Activated CD8-positive, alpha-beta memory T cell treated with anti-CD3 and anti-CD28 coated beads for 4 hours (primary cell): ENCODE results near the gene LAMP1.
"Not testable (repeated sequence)": the region's sequence is repeated elsewhere in the genome, so short reads cannot be mapped to it uniquely, and the experiment has no call there.

Source experiments
- DNase-seq, 2 donors: peaks; one replicate each; pipeline ENCODE4 v3.0.0-alpha.2; 2020; ENCODE audit warnings: low read depth in 2 of 2

Gene LAMP1

DNA sequence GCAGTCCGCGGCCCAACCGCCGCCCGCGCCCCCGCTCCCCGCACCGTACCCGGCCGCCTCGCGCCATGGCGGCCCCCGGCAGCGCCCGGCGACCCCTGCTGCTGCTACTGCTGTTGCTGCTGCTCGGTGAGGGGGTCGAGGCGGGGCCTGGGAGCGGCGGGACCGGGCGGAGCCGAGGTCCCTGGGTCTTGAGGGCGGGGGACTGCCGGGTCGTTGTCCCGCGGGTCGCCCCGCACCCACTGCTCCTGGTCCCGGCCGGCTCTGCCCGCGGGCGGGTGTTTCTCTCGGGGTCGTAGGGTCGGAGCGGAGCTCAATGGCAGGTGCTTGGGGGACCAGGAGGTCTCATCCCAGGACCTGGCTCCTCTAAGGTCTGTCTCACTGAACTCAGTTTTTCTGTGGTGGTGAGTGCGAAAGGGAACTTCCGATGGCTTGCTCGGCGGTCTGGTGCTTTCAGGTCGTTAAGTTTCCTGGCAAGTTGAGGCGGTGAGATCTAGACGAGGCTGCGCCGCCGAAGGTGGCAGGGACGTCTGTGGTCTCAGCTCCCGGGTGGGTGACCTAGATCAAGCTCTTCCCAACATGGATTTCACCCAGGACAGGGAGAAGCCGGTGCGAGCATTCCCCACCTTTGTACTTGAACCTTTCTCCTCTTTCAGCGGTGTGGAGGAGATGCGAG lies 467 bp downstream of the LAMP1 start:
- DNase-seq: peak; percentile 19 to 28

DNA sequence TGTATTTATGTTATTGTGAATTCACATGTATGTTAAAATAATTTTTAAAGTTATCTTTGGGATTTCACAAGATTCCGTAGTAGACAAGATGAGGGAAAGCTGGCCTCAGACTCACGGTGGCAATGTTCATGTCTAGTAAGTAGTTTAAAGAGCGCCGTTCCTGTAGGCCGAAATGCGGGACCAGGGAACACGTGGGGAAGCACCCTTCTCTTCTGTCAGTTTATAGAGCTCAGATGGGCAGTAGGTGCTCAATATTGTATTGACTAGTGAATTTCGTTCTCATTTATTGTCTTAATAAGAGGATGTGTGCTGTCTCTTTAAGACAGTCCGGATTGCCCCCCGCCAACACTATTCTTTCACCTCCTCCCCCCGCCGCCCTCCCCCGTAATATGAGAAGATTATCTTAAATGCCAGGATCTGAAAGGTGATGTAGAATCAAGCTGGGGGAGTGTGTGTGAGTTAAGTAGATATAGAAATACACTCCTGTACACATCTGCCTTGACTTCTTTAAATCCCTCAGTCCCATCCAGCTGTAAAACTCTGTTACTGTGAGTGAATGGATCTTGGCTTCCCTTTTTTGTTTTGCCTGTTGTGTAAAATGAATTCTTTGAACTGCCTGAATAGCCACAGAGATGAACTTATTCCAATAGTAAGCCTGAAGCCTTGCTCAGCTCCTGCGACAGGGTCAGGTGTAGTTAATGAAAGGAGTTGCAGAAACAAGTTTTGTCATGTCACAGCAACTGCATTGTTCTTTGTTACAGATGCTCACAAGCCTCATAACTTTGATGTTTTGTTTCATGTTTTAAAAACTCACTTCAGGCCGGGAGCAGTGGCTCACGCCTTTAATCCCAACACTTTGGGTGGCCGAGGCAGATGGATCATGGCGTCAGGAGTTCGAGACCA lies 1.3 kb downstream of the LAMP1 start:
- DNase-seq: no peak

DNA sequence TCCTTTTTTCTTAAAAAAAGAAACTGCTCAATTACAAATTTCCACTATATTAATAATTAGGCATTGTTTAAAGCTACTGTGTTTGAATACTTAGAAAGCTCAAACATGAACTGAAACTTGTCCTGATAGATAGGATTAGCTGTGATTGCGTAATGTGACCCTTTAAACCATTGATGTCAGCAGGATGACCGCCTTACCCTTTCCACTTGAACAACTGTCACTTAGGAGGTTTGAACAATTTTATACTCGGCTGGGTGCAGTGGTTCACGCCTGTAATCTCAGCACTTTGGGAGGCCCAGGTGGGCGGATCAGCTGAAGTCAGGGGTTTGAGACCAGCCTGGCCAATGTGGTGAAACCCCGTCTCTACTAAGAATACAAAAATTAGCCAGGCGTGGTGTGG lies 2.9 kb downstream of the LAMP1 start:
- DNase-seq: no peak

DNA sequence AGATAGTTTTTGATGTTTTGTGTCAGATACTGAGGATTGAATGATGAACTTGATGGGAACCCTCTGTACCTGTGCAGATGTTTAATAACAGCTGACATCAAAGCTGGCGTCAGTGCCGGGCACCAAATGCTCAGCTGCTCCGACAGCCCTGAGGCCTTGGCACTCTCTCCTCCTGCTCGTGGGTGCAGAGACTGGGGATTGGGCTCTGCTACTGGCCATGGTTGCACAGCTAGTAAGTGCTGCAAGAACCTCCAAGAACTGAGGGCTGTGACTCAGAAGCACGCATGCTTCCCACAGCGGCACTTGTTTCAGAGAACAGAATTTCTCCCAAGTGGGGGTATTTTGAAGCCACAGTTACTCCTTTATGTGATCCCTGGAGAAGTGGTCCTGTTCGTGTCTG lies 5.9 kb downstream of the LAMP1 start:
- DNase-seq: no peak

DNA sequence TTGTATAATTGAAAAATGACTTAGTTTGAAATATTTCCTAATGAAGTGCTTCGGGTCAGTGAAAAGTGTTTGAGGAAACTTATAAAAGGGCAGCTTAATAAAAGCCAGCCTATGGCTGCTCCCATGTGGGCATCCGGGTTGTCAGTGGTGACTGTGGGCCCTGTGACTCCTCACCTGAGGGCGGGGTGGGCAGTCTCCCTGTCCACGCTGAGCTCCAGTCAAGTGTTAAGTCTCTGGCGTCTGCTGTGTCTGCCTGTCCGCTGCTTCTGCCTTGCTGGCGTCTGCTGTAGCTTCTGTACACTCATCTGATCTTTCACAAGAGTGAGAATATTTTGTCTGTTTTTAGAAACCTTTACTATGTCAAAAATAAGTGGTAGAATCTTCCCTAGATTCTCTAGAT lies 7.1 kb downstream of the LAMP1 start:
- no peak for DNase-seq

DNA sequence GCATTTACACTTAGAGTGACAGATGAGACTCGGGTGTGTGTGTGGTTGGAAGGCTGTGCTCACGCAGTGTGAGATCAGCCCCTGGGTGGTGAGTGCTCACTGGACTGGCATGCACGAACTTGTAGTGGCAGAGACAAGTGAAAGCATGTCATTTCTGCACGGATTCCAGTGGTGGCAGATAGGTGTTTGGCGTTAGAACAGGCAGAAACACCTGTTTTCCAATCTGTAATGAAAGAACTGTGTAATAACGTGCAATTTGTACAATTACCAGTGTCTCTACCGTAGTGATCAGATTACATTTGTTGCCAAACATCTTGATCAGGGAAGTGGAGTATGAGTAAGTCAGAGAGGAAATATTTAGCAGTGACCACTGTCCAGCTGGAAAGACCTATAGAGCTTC lies 8.2 kb downstream of the LAMP1 start:
- no peak for DNase-seq

DNA sequence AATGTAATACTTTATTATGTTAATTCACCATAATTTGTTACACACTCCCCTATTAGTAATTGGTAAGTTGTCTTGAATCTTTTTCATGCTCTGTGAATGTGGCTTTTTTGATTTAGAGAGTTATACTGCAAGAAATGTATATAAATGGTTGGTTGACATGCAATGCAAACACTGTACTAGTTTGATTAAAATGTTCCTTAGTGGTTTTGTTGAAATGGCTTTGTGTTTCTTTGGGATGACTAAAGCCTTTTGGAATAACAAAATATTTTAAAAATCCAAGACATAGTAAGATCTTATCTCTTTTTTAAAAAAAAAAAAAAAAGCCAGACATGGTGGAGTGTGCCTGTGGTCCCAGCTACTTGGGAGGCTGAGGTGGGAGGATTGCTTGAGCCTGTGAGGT lies 10.5 kb downstream of the LAMP1 start:
- no peak for DNase-seq

DNA sequence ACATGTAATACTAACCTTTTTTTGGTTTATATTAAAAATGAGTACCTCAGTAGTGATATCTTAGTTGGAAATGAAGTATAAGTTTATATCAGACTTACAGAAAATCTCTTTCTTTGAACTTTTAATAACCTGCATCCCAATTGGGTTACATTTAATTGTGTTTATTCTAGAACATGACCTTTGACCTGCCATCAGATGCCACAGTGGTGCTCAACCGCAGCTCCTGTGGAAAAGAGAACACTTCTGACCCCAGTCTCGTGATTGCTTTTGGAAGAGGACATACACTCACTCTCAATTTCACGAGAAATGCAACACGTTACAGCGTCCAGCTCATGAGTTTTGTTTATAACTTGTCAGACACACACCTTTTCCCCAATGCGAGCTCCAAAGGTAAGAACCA lies 12.4 kb downstream of the LAMP1 start:
- DNase-seq: no peak

DNA sequence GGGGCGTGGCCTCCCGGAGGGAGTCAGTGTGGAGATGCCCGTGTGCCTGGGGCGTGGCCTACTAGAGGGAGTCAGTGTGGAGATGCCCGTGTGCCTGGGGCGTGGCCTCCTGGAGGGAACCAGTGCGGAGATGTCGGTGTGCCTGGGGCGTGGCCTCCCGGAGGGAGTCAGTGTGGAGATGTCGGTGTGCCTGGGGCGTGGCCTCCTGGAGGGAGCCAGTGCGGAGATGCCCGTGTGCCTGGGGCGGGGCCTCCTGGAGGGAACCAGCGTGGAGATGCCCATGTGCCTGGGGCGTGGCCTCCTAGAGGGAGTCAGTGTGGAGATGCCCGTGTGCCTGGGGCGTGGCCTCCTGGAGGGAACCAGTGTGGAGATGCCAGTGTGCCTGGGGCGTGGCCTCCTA lies 17.1 kb downstream of the LAMP1 start:
- DNase-seq: not testable (repeated sequence)

DNA sequence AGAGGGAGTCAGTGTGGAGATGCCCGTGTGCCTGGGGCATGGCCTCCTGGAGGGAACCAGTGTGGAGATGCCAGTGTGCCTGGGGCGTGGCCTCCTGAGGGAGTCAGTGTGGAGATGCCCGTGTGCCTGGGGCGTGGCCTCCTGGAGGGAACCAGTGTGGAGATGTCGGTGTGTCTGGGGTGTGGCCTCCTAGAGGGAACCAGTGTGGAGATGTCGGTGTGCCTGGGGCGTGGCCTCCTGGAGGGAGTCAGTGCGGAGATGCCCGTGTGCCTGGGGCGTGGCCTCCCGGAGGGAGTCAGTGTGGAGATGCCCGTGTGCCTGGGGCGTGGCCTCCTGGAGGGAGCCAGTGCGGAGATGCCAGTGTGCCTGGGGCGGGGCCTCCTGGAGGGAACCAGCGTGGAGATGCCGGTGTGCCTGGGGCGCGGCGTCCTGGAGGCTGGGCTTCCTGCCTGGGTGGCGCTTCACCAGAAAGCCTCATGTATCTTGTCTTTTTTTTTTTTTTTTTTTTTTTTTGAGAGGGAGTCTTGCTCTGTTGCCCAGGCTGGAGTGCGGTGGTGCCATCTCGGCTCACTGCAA lies 17.9 kb downstream of the LAMP1 start:
- not testable (repeated sequence) for DNase-seq

DNA sequence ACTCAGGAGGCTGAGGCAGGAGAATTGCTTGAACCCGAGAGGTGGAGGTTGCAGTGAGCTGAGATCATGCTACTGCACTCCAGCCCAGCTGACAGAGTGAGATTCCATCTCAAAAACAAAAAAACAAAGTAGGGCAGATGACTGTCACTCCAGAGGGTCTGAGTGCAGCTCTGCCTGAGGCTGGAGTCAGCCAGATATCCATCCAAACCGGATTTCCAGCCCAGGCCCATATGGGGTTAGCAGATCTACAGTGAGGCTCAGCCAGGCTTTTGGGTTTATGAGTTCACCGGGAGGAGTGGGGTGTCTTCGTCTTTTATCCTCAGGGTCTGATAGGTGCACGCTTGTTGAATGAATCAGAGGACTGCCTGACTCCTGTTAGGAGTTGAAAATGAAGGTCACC lies 19.0 kb downstream of the LAMP1 start:
- DNase-seq: no peak

DNA sequence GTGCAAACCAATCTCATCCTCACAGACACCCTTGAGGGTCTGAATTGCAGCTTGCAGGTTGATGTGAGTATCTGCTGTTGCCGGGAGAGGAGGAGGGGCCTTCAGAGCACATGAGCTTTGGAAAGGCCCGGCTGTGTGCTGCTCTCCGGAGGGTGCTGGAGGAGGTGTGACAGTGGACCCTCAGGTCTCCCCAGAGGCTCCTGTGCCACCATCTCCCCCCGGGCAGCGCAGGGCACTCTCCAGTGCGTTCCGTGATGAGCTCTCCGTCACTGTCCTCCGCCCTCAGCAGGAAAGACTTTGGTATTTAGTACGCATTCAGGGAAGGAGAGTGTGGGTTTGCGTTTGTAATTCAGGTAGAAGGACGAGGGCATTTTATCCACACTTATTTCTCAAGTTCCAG lies 20.0 kb downstream of the LAMP1 start:
- no peak for DNase-seq

DNA sequence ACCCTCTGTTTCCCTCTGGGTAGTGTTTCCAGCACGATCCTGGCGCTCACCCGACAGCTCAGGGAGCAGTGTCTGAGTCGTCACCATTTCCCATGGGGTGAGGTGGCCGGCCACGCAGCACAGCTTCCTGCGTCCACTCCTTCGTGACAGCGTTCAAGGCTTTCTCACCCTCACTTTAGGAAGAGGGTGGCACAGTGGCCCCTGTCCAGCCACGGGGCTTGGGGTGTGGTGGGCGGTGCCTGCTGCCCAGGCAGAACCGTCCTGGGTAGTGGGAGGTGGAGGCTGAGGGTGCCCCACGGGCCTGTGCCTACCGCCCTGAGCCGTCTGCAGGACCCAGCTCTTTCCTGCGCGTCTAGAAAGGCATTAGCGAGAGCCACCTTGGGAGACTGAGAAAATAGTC lies 21.9 kb downstream of the LAMP1 start:
- DNase-seq: no peak

DNA sequence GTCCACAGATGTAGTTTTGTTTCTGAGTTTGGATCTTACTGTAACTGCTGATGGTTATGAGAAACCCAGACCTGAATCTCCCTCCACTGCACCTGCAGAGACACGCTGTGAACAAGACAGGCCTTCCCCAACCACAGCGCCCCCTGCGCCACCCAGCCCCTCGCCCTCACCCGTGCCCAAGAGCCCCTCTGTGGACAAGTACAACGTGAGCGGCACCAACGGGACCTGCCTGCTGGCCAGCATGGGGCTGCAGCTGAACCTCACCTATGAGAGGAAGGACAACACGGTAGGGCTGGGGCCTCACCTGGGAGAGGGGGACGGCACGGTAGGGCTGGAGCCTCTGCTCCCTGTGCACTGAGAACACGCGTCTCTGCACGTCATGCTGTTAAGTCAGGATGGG lies 22.3 kb downstream of the LAMP1 start:
- no peak for DNase-seq

DNA sequence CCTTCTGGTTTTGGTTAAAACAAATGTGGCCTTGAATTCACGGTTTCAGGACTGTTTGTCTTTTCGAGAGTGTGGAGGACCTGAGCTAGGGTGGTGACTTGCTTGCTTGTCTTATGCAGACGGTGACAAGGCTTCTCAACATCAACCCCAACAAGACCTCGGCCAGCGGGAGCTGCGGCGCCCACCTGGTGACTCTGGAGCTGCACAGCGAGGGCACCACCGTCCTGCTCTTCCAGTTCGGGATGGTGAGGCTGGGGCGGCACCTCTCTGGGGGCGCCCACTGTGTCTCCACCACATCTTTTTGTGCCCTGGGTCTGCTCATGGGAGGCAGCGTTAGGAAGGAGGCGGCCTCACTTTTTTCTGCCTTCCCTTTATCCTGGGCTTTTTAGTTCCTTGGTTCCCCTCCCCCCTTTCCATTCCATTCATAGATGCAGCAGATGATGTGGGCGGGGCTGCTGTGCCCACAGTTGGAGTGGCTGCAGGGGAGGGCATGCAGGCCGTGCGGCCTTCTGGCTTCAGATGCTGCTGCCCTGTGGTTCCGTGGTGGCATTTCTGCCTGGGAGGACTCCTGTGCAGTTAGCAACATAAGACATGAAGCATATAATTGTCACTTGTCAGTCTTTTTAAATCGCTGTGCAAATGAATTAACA lies 23.3 kb downstream of the LAMP1 start:
- DNase-seq: no peak

DNA sequence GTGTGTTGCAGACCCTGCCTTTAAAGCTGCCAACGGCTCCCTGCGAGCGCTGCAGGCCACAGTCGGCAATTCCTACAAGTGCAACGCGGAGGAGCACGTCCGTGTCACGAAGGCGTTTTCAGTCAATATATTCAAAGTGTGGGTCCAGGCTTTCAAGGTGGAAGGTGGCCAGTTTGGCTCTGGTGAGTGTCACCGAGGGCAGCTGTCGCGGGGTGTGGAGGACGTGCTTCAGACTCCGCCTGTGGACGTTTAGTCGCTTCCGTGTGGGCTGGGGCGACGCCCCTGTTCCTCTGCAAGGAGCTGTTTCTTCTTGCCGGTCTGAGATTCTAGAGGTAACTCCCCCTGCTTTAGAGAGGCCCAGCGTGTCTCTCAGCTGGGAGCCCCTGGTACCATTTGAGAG lies 24.5 kb downstream of the LAMP1 start:
- no peak for DNase-seq

DNA sequence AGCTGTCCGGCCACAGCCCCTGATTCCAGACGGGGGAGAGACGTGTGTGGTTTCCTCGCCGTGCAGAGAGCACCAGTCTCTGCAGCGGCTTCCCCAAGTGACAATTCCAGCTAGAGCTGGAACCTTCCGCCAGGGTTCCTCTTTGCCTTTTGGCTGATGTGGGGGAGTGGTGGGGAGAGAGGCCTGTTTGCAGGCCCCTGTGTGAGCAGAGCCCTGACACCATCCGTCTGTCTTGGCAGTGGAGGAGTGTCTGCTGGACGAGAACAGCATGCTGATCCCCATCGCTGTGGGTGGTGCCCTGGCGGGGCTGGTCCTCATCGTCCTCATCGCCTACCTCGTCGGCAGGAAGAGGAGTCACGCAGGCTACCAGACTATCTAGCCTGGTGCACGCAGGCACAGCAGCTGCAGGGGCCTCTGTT lies 25.0 kb downstream of the LAMP1 start:
- DNase-seq: no peak

DNA sequence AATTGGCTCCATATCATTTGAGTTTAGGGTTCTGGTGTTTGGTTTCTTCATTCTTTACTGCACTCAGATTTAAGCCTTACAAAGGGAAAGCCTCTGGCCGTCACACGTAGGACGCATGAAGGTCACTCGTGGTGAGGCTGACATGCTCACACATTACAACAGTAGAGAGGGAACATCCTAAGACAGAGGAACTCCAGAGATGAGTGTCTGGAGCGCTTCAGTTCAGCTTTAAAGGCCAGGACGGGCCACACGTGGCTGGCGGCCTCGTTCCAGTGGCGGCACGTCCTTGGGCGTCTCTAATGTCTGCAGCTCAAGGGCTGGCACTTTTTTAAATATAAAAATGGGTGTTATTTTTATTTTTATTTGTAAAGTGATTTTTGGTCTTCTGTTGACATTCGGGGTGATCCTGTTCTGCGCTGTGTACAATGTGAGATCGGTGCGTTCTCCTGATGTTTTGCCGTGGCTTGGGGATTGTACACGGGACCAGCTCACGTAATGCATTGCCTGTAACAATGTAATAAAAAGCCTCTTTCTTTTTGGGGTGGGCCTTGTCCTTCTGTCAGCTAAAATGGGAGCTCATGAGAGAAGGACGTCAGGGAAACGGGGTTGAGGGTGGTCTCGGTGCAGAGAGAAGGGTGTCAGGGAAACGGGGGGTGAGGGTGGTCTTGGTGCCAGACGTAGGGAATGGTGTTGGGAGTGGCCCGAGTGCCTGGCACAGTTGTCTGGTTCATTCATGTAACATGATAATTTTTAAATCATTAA lies 26.0 kb downstream of the LAMP1 start:
- DNase-seq: no peak

DNA sequence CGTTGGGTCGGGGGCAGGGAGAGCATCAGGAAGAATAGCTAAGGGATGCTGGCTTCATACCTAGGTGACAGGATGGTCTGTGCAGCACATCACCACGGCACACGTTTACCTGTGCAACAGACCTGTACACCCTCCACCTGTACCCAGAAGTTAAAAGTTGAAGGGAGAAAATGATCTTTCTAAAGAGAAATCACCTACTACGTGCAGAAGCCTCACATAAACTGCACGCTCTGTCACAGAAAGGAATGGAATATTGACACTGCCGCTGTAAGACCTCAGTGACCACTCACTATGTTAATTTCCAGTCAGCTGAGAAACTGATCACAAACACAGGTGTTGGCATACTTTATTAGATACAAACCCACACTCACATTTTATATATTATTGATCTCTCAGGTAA lies 26.8 kb downstream of the LAMP1 start:
- no peak for DNase-seq

DNA sequence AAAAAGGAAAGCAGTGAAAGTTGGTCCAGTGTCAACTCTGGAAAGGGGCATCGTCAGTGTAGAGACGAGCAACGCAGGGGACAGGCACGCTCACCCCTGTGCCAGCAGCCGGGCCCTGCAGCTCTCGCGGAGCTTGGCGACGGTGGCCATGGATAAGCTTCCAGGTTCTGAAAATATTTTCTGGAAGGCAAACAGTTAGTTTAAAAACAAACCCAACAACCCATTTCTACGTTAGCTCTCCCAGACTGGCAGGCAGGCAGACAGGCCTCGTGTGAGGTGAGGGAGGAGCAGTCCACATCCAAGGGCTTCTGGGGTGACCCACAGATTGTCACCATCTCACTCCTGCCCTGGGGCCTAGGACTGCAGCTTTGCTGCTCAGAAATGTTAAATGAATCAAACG lies 27.4 kb downstream of the LAMP1 start:
- DNase-seq: no peak

DNA sequence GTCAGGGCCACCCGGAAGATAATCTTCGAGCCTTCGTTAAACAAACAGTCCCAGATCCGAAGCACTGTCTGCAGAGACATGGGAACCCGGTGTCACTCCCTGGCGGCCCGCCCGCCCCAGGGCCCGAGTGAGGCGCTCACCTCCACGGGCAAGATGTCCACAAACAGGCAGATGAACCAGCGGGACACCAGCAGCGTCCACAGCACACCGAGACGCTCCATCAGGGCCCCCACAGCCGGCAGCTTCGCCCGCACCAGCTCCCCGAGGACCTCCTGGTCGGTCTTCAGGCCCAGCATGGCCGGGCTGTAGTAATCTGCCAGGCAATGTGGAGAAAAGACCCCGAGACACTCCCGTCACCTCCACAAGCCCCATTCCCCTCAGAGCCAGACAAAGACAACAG lies 28.7 kb downstream of the LAMP1 start:
- DNase-seq: no peak

DNA sequence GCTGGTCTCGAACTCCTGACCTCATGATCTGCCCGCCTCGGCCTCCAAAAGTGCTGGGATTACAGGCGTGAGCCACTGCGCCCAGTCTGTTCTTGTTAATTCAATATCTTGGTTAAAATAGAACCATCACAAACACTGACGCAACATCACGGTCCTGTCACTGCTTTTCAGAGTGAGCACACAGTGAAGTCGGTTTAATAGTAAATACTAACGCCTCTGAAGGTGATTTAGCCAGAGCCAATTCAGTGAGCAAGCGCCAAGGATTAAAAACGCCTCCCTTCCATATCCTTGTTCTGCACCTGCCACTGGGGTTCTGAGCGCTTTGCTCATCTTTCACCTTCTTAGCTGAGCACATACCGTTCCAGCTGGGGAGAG lies 30.3 kb downstream of the LAMP1 start:
- DNase-seq: no peak
